Measurements from ENCODE around the gene ZBTB46.

Gene ZBTB46

GRCh38 chr20:63843222-63843621 lies 12.2 kb upstream of the ZBTB46 start:
- Histone ChIP-seq H3K4me1 (ENCODE audit: control insufficient read depth, insufficient read depth, low read length) (no peaks in the 10 kb centered on the region), H3K36me3 (ENCODE audit: control insufficient read depth, insufficient read depth, low read length) (no peaks in the 10 kb centered on the region), H3K9ac (ENCODE audit: low read length) (no peak overlapping the region), H3K27me3 (ENCODE audit: control insufficient read depth, insufficient read depth, low read length) (peaks cover 23% of the 10 kb centered on the region), H3K27ac (ENCODE audit: low read depth, low read length) (no peak overlapping the region), H3K4me3 (ENCODE audit: low read length) (no peak overlapping the region)

DNA sequence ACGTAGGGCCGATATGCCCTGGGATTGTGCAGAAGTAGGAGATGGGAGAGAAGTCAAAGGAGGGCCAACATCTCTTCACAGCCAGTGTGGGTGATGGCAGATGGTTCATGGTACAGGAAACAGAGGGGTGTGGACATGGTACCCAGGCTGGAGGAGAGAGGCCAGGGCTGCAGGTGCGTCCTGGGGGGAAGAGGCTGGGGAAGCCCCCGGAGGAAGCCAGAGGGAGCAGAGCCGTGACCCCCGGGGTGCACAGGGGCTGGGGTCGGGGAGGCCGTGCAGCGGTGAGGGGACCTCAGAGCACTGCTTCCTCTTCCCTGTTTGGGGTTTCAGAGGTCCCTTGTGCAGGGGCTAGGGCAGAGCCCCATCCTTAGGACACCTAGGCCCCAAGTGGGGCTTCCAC lies 11.2 kb upstream of the ZBTB46 start:
- peaks cover 20% of the 10 kb centered on the region for H3K27me3 ChIP-seq (ENCODE audit: control insufficient read depth, insufficient read depth, low read length)
- H3K4me1 ChIP-seq (ENCODE audit: control insufficient read depth, insufficient read depth, low read length), result no peaks in the 10 kb centered on the region
- no peak overlapping the region for H3K9ac ChIP-seq (ENCODE audit: low read length)
- no peak overlapping the region for H3K27ac ChIP-seq (ENCODE audit: low read depth, low read length)
- no peaks in the 10 kb centered on the region for H3K36me3 ChIP-seq (ENCODE audit: control insufficient read depth, insufficient read depth, low read length)
- H3K4me3 ChIP-seq (ENCODE audit: low read length), result no peak overlapping the region

- no peaks in the 10 kb centered on the region for H3K4me1 ChIP-seq (ENCODE audit: control insufficient read depth, insufficient read depth, low read length)
- no peaks in the 10 kb centered on the region for H3K36me3 ChIP-seq (ENCODE audit: control insufficient read depth, insufficient read depth, low read length)
- H3K9ac ChIP-seq (ENCODE audit: low read length), result no peak overlapping the region
- no peak overlapping the region for H3K27ac ChIP-seq (ENCODE audit: low read depth, low read length)
- H3K27me3 ChIP-seq (ENCODE audit: control insufficient read depth, insufficient read depth, low read length), result peaks cover 11% of the 10 kb centered on the region
- H3K4me3 ChIP-seq (ENCODE audit: low read length), result no peak overlapping the region
Measured at GRCh38 chr20:63840405-63840828, 9.4 kb upstream of the ZBTB46 start.

DNA sequence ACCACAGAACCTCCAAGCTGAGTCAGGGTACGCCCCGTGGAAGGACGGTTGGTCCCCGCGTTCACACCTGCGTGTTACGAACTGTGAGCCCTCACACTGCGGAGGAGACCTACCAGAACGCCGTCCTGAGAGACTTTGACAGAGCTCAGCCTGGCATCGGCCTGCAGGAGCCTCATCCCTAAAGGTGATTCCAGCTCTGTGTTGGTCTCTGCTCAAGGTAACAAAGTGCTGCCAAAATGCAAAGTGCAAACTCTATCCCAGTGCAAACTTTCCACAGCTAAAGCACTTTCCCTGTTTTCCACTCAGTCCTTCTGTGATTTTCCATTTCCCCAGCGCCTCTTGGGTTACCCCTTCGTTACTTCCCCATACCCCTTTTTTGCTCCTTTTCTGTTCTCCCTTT lies 8.6 kb upstream of the ZBTB46 start:
- H3K9ac ChIP-seq (ENCODE audit: low read length), result no peak overlapping the region
- H3K27ac ChIP-seq (ENCODE audit: low read depth, low read length), result no peak overlapping the region
- no peaks in the 10 kb centered on the region for H3K36me3 ChIP-seq (ENCODE audit: control insufficient read depth, insufficient read depth, low read length)
- H3K4me1 ChIP-seq (ENCODE audit: control insufficient read depth, insufficient read depth, low read length), result no peaks in the 10 kb centered on the region
- peaks cover 5% of the 10 kb centered on the region for H3K27me3 ChIP-seq (ENCODE audit: control insufficient read depth, insufficient read depth, low read length)
- H3K4me3 ChIP-seq (ENCODE audit: low read length), result no peak overlapping the region

DNA sequence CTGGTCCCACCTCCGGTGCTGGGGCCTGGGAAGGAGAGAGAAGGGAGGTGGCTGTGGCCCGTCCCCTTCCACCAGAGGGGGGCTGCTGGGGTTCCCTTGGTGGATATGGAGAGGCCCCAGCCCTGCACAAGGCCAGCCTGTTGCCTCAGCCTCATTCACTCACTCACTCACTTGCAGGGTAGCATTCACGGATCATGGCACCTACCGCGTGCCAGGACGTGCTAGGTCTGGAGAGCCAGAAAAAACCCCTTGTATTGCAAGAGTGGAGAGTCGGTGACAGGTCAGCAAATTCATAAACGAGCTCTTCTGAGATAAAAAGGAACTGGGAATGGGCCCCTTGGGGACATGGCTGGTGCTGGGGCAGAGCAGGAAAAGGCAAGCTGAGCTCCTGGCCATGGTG lies 6.4 kb upstream of the ZBTB46 start:
- Histone ChIP-seq H3K27ac (ENCODE audit: low read depth, low read length) (no peak overlapping the region), H3K4me1 (ENCODE audit: control insufficient read depth, insufficient read depth, low read length) (no peaks in the 10 kb centered on the region), H3K9ac (ENCODE audit: low read length) (no peak overlapping the region), H3K27me3 (ENCODE audit: control insufficient read depth, insufficient read depth, low read length) (no peaks in the 10 kb centered on the region), H3K36me3 (ENCODE audit: control insufficient read depth, insufficient read depth, low read length) (no peaks in the 10 kb centered on the region), H3K4me3 (ENCODE audit: low read length) (no peak overlapping the region)

DNA sequence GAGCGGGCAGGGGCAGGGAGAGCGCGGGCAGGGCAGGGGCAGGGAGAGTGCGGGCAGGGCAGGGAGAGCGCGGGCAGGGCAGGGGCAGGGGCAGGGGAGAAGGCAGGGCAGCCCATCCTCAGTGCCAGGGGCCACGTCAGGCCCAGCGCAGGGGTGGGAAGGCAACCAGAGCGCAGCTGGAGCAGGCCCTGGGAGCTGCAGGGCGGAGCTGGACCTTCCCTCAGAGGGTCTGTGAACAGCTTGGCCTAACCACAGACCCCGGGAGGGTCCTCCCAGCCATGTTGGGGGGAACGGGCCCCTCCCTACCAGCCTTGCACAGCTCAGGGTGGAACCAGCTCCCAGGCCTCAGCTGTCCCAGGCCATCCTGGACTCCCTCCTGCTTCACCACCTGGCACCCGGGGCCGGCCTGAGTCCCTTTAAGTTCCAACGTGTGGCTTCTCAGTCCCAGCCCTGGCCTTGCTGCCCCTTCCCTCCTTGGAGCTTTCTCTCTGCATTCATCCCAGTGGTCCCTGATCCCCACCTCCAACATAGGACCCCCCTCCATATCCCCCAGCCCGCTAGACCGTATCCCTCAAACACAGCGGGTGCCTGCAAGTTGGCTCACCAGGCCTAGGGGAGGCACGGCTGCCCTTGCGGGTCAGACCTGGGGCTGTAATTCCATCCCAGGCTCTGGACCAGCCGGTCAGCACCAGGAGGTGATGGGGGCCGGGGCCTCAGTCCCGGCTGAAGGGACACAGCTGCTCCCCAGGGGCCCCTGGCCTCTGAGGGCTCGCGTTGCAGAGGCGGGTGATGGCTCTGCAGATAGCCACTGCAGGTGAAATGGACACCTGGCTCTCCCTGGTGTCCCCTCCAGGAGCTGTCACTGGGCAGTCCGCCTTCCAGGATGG lies 5.6 kb upstream of the ZBTB46 start:
- H3K27me3 ChIP-seq (ENCODE audit: control insufficient read depth, insufficient read depth, low read length), result no peaks in the 10 kb centered on the region
- H3K4me1 ChIP-seq (ENCODE audit: control insufficient read depth, insufficient read depth, low read length), result no peaks in the 10 kb centered on the region
- H3K9ac ChIP-seq (ENCODE audit: low read length), result no peak overlapping the region
- no peak overlapping the region for H3K27ac ChIP-seq (ENCODE audit: low read depth, low read length)
- H3K4me3 ChIP-seq (ENCODE audit: low read length), result no peak overlapping the region
- no peaks in the 10 kb centered on the region for H3K36me3 ChIP-seq (ENCODE audit: control insufficient read depth, insufficient read depth, low read length)

DNA sequence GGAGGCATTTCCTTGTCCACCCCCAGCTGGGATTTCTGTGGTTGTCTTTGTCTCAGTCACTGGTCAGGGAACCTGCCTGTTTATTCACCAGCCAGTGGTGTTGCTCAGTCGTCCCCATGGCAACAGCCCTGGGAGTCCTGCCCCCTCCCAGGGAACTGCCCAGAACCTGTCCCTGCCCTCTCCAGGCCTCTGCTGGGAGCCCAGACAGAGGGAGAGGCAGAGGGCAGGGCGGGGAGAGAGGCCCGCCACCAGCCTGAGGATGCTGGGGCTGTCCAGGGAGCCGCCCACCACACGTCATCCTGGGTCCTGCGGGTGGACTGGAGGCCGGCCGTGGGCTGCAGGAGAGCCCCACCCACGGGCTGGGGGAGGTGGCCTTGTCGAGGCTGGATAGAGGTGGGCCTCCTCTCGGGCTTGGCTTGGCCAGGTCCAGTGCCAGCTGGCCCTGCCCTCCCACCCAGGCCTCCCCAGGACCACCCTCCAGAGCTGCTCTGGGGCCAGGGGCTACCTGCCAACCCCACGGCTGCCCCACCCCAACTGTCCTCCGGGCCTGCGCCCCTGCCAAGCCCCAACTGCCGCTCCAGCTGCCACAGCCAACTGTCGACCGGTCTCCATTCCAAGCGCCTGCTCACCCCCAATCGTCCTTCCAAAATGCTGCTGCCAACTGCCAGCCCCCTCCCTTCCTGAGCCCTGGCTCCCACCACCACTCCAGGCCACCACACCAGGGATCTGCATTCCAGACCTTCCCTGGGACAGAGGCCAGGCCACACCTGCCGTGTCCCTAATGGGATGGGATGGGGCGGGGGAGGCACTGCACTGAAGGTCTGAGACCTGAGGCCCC lies 4.2 kb upstream of the ZBTB46 start:
- no peaks in the 10 kb centered on the region for H3K4me1 ChIP-seq (ENCODE audit: control insufficient read depth, insufficient read depth, low read length)
- H3K36me3 ChIP-seq (ENCODE audit: control insufficient read depth, insufficient read depth, low read length), result no peaks in the 10 kb centered on the region
- H3K27ac ChIP-seq (ENCODE audit: low read depth, low read length), result peak overlapping the region; percentile 14
- H3K9ac ChIP-seq (ENCODE audit: low read length), result no peak overlapping the region
- no peaks in the 10 kb centered on the region for H3K27me3 ChIP-seq (ENCODE audit: control insufficient read depth, insufficient read depth, low read length)
- no peak overlapping the region for H3K4me3 ChIP-seq (ENCODE audit: low read length)

DNA sequence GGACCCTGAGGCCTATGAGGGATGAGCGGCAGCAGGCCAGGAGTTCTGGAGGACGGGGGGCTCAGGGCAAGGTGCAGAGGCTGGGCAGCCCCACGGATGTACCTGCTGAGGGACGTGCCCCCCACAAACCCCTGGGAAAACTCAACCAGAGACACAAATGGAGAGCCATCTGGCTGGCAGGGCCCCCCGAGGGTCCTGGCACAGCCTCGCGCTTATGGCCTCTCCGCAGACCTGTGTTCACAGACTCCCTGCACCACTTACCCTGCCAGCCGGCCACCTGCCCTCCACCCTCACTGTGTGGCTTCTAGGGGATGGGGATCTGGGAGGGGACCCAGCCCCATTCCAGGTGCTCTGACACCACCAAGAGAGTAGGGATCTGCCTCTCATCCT lies 3.4 kb upstream of the ZBTB46 start:
- H3K4me3 ChIP-seq (ENCODE audit: low read length), result no peak overlapping the region
- no peaks in the 10 kb centered on the region for H3K4me1 ChIP-seq (ENCODE audit: control insufficient read depth, insufficient read depth, low read length)
- H3K27ac ChIP-seq (ENCODE audit: low read depth, low read length), result no peak overlapping the region
- no peak overlapping the region for H3K9ac ChIP-seq (ENCODE audit: low read length)
- no peaks in the 10 kb centered on the region for H3K27me3 ChIP-seq (ENCODE audit: control insufficient read depth, insufficient read depth, low read length)
- no peaks in the 10 kb centered on the region for H3K36me3 ChIP-seq (ENCODE audit: control insufficient read depth, insufficient read depth, low read length)

- Histone ChIP-seq H3K27me3 (ENCODE audit: control insufficient read depth, insufficient read depth, low read length) (peaks cover 2% of the 10 kb centered on the region), H3K36me3 (ENCODE audit: control insufficient read depth, insufficient read depth, low read length) (no peaks in the 10 kb centered on the region), H3K9ac (ENCODE audit: low read length) (no peak overlapping the region), H3K27ac (ENCODE audit: low read depth, low read length) (no peak overlapping the region), H3K4me1 (ENCODE audit: control insufficient read depth, insufficient read depth, low read length) (no peaks in the 10 kb centered on the region), H3K4me3 (ENCODE audit: low read length) (no peak overlapping the region)
Measured at GRCh38 chr20:63833776-63834490, 2.9 kb upstream of the ZBTB46 start.

- no peak overlapping the region for H3K27ac ChIP-seq (ENCODE audit: low read depth, low read length)
- no peaks in the 10 kb centered on the region for H3K36me3 ChIP-seq (ENCODE audit: control insufficient read depth, insufficient read depth, low read length)
- H3K4me3 ChIP-seq (ENCODE audit: low read length), result peak overlapping the region; percentile 57
- no peak overlapping the region for H3K9ac ChIP-seq (ENCODE audit: low read length)
- no peaks in the 10 kb centered on the region for H3K4me1 ChIP-seq (ENCODE audit: control insufficient read depth, insufficient read depth, low read length)
- peaks cover 8% of the 10 kb centered on the region for H3K27me3 ChIP-seq (ENCODE audit: control insufficient read depth, insufficient read depth, low read length)
Measured at GRCh38 chr20:63831993-63832686, 1.1 kb upstream of the ZBTB46 start.

DNA sequence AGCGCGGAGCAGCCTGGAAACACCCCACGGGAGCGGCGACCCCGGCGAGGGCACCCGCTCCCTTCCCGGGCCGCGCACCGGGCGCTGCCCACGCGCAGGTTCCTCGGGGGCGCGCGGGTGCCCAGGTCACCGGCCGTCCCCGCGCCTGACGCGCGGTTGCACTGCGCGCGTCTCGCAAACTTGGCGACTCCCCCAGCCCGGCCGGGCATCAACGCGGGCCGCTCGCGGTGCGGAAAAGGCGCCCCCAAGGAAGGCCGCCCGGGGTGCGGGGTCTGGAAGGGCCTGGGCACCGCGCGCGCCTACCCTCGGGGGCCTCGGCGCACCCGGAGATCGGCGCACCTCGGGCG lies 555 bp upstream of the ZBTB46 start:
- H3K27ac ChIP-seq (ENCODE audit: low read depth, low read length), result no peak overlapping the region
- H3K9ac ChIP-seq (ENCODE audit: low read length), result no peak overlapping the region
- peak overlapping the region; percentile 57 for H3K4me3 ChIP-seq (ENCODE audit: low read length)
- no peaks in the 10 kb centered on the region for H3K36me3 ChIP-seq (ENCODE audit: control insufficient read depth, insufficient read depth, low read length)
- no peaks in the 10 kb centered on the region for H3K4me1 ChIP-seq (ENCODE audit: control insufficient read depth, insufficient read depth, low read length)
- H3K27me3 ChIP-seq (ENCODE audit: control insufficient read depth, insufficient read depth, low read length), result peaks cover 13% of the 10 kb centered on the region
